ENCODE results near the gene PRRG4.
"Not testable (repeated sequence)": the region's sequence is repeated elsewhere in the genome, so short reads cannot be mapped to it uniquely, and the experiment has no call there.

Gene PRRG4

GRCh38 chr11:32887707-32888383, 58.1 kb downstream of the PRRG4 start:
- not testable (repeated sequence) for DNase-seq

GRCh38 chr11:32888384-32888710, 58.6 kb downstream of the PRRG4 start:
- DNase-seq, result not testable (repeated sequence)

DNA sequence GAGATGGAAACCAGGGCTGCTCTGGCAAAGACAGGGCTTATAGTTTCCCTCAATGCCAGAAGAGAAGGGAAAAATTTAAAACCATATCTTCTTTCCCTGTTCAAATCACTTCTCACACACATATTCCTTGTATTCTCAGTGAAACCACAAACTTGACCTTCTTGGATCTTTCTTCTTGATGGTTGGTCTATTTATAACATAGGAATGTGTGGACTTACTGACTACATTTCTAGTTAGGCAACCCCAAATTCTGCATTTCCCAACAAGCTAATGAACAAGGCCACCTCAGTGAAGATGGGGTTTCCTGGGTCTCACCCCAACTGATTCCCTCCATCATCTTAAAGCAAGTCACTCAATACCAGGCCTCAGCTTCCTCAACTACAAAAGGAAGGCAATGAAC, 59.1 kb downstream of the PRRG4 start:
- DNase-seq, result no peak

- DNase-seq, result no peak
These were observed 61.3 kb downstream of the PRRG4 start for GRCh38 chr11:32890843-32891656.

- no peak for DNase-seq
These were observed 62.1 kb downstream of the PRRG4 start for GRCh38 chr11:32891657-32892354.

- DNase-seq, result peak; percentile 64
These were observed 62.8 kb downstream of the PRRG4 start, which contains the start of gene QSER1 for GRCh38 chr11:32892355-32893092. Gene QSER1, plus strand, starts transcription at chr11:32892811. Its CDS starts 315 bp downstream, at chr11:32893126.

DNA sequence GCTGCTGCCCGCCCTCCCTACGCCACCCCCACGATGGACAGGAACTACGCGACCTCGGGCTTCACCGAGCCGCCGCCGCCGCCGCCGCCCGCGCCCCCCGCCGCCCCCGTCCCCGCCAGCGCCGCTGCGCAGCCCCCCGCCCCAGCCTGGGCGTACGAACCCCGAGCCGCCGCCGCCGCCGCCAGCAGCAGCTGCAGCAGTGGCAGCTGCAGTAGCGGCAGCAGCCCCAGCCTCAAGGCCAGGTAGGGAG, 63.3 kb downstream of the PRRG4 start:
- DNase-seq, result no peak

- peak; percentile 44 for DNase-seq
These were observed 63.8 kb downstream of the PRRG4 start for GRCh38 chr11:32893343-32894148.

- peak; percentile 54 for DNase-seq
These were observed 64.6 kb downstream of the PRRG4 start for GRCh38 chr11:32894149-32894827.

DNA sequence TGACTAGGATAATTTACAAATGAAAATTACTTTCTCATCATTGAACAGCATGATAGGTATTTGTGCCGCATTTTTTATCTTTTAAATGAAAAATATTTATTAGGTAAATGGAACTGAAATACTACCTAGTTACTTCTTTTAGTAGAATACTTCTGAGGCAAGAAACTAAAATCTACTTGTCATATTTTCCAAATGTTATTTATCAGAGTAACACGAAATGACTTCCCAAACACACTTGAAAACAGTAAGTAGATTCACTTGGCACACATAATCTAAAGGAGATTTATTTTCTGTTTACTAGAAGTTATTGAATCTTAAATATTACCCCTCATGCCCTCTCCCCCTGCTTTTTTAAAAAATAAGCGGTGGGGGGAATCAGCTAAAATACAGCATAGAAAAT, 65.2 kb downstream of the PRRG4 start:
- no peak for DNase-seq

- DNase-seq, result no peak
These were observed 65.7 kb downstream of the PRRG4 start for GRCh38 chr11:32895471-32895870.

GRCh38 chr11:32897103-32897502, 67.4 kb downstream of the PRRG4 start:
- DNase-seq, result no peak

DNA sequence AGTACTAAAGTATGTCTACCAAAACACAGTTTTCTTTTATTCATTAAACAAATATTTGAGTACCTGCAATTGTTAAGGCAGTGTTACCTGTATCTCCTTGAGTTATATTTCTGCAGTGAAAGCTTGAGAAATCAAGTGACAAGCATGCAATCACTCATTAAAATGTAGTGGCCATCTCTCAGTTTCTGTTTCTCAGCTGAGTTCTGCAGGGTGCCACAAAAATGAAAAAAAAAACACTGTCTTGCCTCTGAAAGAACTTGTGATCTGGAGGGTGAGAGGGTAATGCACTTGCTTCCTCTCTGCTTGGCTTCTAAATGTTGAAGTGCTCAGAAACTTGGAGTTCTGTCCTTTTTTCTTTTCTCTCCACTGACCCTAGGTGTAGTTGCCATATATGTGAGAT, 69.7 kb downstream of the PRRG4 start:
- no peak for DNase-seq

GRCh38 chr11:32902089-32902665, 72.5 kb downstream of the PRRG4 start:
- no peak for DNase-seq

GRCh38 chr11:32905028-32905667, 75.4 kb downstream of the PRRG4 start:
- no peak for DNase-seq
